Fibroblast of mammary gland (primary cell): Measurements from ENCODE around the gene DOCK10.

Experiments
- DNase-seq: peaks from one replicate; pipeline ENCODE4 v3.0.0-alpha.2; 2010; ENCODE audit warnings: low read depth
- H3K4me3 ChIP-seq: 2 replicates; pipeline ENCODE4 v1.5.1; 2011; ENCODE audit warnings: low read depth, mild to moderate bottlenecking, low read length, moderate library complexity; ENCODE audit not compliant: control insufficient read depth
- CTCF ChIP-seq: conservative IDR thresholded peaks from 2 replicates; pipeline ENCODE4 v1.5.1; 2011; ENCODE audit warnings: low read depth, low read length, inconsistent platforms; ENCODE audit not compliant: control insufficient read depth, insufficient read depth

DOCK10 gene

GRCh38 chr2:225041851-225042799 lies at the start of gene DOCK10:
Gene DOCK10 (minus strand): TSS chr2:225042468. CDS start chr2:225042374, 94 bp downstream.
- TF ChIP-seq CTCF: no peak
- DNase-seq: peak; percentile 66
- H3K4me3 ChIP-seq: peak within 1 kb of the TSS; percentile 67

- no peak overlapping the region for H3K4me3 ChIP-seq
- TF ChIP-seq CTCF: no peak
- DNase-seq: peak; percentile 99
Measured at GRCh38 chr2:225091336-225091735, 49.1 kb upstream of the DOCK10 start.

- no peak for TF ChIP-seq CTCF
- no peak overlapping the region for H3K4me3 ChIP-seq
- DNase-seq: peak; percentile 95
Measured at GRCh38 chr2:225090746-225091145, 48.5 kb upstream of the DOCK10 start.

GRCh38 chr2:225086915-225087314 lies 44.6 kb upstream of the DOCK10 start:
- no peak overlapping the region for H3K4me3 ChIP-seq
- no peak for DNase-seq
- no peak for TF ChIP-seq CTCF

GRCh38 chr2:225086439-225086838 lies 44.2 kb upstream of the DOCK10 start:
- no peak overlapping the region for H3K4me3 ChIP-seq
- DNase-seq: no peak
- no peak for TF ChIP-seq CTCF

- no peak for DNase-seq
- no peak overlapping the region for H3K4me3 ChIP-seq
- TF ChIP-seq CTCF: no peak
Measured at GRCh38 chr2:225083276-225083675, 41.0 kb upstream of the DOCK10 start.
